SIG-M5 treated with dmso at 0.1 percent for 504 hours (cell line): ENCODE measurements around the gene CDIP1.

Source experiments
- DNase-seq: peaks from one replicate; lab custom pipeline; 2025; ENCODE audit not compliant: unreplicated experiment; lab: John Stamatoyannopoulos, UW

Gene CDIP1

GRCh38 chr16:4515611-4516233 lies 22.9 kb downstream of the CDIP1 start:
- DNase-seq = peak; percentile 83

GRCh38 chr16:4514606-4515005 lies 24.0 kb downstream of the CDIP1 start:
- DNase-seq = no peak

DNA sequence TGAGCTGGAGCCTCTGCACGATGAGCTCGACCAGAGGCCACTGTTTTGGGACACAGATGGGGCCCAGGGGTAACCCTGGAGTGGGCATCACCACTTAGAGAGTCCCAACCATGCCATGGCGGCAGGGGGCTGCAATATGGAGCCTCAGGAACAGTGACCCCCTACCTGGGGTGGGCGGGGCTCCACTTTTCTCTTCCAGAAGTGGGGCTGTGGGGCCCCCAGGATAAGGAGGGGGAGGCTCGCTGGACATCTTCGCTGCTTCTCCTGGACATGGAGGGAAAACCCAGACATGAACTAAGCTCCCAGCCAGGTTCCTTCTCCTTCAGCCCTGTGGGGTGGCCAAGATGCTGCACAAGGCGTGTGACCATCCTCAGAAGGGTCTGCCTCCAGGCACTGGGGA lies 24.7 kb downstream of the CDIP1 start:
- DNase-seq = no peak

GRCh38 chr16:4513086-4513860 lies 25.3 kb downstream of the CDIP1 start:
- DNase-seq = no peak

DNA sequence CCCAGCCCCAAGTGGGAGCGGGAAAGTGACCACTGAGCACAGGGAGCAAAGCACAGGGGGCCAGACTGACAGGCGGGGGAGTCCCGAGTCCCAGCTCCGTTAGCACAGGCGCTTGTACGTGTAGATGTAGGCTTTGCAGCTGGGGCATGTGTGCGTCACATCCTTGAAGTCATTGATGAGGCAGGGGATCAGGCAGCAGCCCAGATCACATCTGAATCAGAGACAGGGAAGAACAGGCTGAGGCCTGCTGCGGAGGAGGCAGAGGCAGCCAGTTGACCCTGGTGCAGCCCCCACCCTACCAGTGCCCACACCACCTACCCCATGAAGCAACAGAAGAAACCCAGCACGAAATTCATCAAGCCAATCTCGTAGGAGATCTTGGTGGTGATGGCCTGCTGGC lies 26.1 kb downstream of the CDIP1 start:
- no peak for DNase-seq

GRCh38 chr16:4511441-4512082 lies 27.0 kb downstream of the CDIP1 start:
- DNase-seq = peak; percentile 15

- DNase-seq = no peak
Measured at GRCh38 chr16:4510747-4511426, 27.7 kb downstream of the CDIP1 start.

DNA sequence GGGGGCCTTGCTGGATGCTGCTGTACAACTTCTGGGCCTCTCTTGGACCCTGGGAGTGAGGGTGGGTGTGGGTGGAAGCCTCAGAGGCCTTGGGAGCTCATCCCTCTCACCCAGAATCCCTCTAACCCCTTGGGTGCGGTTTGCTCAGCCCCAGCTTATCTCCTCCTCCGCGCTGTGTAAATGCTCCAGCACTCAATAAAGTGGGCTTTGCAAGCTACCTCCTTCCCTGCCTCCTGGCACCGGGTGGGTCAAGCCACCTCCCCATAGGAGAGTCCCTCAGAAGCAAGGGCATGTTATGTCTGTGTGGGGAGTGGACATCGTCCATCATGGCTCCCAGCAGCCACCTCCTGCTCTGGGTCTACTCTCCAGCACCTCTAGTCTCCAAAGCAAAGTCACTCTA lies 28.4 kb downstream of the CDIP1 start:
- DNase-seq = no peak

DNA sequence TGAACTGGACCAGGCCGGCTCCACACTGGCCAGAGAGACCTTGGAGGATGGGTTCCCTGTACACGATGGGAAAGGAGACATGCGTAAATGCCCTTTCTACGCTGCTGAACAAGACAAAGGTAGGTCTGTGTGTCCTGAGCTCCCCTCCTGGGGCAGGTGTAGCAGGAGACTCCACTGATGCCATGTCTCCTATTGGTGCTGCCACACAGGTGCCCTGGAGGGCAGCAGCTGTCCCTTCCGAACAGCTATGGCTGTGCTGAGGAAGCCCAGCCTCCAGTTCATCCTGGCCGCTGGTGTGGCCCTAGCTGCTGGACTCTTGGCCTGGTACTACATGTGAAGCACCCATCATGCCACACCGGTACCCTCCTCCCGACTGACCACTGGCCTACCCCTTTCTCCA lies 29.2 kb downstream of the CDIP1 start:
- no peak for DNase-seq

- DNase-seq = no peak
Measured at GRCh38 chr16:4508806-4509205, 29.8 kb downstream of the CDIP1 start.

DNA sequence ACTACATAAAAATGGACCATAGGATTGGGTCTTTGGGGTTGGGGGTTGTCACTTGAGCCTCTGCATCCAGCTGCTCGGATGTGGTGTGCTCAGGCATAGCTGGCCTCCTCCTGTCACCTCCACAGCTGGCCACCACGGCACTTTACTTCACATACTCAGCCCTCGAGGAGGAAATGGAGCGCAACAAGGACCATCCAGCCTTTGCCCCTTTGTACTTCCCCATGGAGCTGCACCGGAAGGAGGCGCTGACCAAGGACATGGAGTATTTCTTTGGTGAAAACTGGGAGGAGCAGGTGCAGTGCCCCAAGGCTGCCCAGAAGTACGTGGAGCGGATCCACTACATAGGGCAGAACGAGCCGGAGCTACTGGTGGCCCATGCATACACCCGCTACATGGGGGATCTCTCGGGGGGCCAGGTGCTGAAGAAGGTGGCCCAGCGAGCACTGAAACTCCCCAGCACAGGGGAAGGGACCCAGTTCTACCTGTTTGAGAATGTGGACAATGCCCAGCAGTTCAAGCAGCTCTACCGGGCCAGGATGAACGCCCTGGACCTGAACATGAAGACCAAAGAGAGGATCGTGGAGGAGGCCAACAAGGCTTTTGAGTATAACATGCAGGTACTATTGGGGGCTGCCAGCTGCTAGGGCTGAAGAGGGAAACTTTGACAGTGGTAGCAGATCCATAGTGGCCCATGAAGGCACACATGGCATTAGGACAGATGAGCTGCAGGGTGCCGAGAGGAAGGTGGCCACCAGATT lies 30.8 kb downstream of the CDIP1 start:
- no peak for DNase-seq

GRCh38 chr16:4506450-4506849 lies 32.1 kb downstream of the CDIP1 start:
- peak; percentile 62 for DNase-seq

- DNase-seq = peak; percentile 89
Measured at GRCh38 chr16:4505356-4506147, 33.0 kb downstream of the CDIP1 start.

DNA sequence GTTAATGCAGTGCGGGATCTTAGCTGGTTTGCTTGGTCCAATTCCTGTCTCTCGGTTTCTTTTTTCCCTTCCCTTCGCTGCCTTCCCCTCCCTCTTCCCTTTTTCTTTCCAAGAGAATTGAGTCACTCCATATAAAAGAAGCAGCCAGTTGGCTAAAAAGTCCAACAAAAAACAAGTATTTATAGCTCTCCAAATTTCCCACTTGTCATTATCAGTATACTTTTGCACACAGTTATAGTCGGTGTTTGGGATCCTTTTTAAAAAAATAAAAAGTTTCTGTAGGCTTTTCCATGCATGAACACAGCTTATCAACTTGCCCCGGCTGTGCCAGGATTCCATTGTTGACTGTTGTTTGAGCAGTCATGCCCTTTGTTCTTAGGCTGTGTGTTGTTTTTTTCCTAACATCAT lies 37.5 kb downstream of the CDIP1 start:
- DNase-seq = no peak

- DNase-seq = no peak
Measured at GRCh38 chr16:4500272-4500671, 38.3 kb downstream of the CDIP1 start.

GRCh38 chr16:4499196-4499555 lies 39.4 kb downstream of the CDIP1 start:
- DNase-seq = no peak

DNA sequence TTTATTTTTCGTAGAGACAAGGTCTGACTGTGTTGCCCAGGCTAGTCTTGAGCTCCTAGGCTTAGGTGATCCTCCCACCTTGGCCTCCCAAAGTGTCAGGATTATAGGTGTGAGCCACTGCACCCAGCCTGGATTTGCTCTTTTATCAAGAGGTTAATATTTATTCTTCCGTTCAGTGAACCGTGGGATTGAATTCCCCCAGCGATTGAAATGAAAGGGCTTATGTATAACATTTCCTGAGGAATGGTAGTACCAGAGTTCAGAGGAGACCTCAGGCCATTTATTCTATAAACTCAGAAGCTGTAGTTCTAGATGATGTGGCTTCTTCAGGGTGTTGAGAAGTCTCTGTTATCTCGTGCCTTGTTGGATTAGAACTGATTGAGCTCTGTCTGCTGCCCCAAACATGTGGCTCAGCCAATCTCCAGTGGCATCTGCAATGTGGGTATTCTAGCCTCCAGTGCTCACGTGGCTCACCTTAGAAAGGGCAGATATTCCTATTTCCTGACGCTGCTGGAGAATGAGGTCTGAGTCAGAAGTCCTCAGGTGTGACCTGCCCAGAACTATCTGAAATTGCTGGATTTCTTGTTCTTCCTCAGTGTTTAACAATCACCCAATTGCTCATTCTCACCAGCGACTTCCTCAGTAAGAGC lies 39.9 kb downstream of the CDIP1 start:
- no peak for DNase-seq

GRCh38 chr16:4496305-4496704 lies 42.3 kb downstream of the CDIP1 start:
- no peak for DNase-seq

DNA sequence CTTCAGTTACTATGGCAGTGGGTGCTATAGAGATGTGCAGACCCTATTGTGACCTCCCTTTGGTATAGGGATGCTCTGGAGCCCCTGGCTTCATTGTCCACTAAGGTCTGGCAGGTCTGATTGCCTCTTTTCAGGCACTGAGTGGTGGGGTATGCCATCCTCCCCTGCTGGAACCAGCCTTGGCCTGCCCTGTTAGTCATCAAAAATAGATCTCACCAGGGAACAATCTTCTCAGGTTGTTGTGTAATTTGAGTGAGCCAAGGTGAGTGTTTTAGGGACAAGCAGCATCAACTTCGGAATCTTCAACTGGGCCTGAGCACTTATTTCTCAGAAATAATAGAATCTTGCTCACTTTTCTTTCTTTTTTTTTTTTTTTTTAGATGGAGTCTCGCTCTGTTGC lies 42.8 kb downstream of the CDIP1 start:
- DNase-seq = no peak
